Stimulated activated CD4-positive, alpha-beta T cell treated with anti-CD3 and anti-CD28 coated beads, Interleukin-15, amount 100 ng/mL, for 1 hour (primary cell): ENCODE results near the gene ZNF322.
"Not testable (repeated sequence)": the region's sequence is repeated elsewhere in the genome, so short reads cannot be mapped to it uniquely, and the experiment has no call there.

Experiments
- DNase-seq, 2 donors: peaks; one replicate each; pipeline ENCODE4 v3.0.0-alpha.2; 2020; ENCODE audit warnings: low read depth in 1 of 2, low spot score in 1 of 2

ZNF322 gene, protein sequence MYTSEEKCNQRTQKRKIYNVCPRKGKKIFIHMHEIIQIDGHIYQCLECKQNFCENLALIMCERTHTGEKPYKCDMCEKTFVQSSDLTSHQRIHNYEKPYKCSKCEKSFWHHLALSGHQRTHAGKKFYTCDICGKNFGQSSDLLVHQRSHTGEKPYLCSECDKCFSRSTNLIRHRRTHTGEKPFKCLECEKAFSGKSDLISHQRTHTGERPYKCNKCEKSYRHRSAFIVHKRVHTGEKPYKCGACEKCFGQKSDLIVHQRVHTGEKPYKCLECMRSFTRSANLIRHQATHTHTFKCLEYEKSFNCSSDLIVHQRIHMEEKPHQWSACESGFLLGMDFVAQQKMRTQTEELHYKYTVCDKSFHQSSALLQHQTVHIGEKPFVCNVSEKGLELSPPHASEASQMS

DNA sequence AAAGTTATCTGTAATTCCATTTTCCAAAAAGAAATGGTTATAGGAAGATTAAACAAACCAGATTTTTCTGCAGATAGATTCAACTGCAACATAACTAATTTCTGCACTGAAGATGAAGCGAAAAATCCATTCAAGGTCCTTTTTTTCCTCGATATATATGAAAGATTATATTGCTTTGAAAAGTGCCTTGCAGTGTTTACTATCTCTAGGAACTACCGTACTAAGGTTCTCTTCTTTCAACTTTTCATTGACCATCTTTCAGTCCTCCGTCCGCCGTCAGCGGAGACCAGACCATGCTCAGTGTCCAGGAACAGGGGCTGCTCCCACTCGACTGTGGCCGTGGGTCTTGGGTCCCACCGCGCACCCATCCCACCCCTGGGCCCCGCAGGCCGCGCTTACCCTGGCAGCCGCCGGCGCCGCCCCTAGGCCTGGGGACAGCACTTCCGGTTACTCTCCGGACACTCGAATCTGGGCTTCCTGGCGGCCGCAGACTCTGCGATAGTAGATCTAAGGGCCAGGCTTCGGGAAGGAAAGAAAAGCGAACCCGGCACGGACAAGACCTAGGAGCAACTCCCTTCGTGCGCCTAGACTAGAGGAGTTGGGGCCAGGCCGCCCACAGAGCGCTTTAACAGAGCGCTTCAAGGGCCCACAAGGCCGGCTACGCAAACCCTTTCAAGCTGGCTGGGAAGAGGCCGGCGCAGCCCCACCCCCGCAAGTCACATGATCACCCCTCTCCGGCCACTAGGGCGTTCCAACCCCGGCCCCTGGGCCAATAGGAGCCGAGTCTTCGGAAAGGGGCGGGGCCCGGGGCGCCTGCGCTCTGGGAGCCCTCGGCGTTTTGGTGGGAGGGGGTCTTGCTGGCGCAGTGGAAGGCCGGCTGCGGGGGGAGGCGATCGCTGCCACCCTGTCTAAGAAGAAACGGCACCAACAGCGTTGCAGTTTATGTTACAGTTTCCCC is at the start of gene ZNF322:
Gene ZNF322 (minus strand): TSS at position 705 of the 958 bp plus-strand sequence. CDS start 21,193 bp downstream, outside the sequence.
- peak; percentile 76 to 79 for DNase-seq

- not testable (repeated sequence) for DNase-seq
Observed at GRCh38 chr6:26705780-26706179, 46.2 kb upstream of the ZNF322 start.

- not testable (repeated sequence) for DNase-seq
Observed at GRCh38 chr6:26705352-26705751, 45.8 kb upstream of the ZNF322 start.

DNA sequence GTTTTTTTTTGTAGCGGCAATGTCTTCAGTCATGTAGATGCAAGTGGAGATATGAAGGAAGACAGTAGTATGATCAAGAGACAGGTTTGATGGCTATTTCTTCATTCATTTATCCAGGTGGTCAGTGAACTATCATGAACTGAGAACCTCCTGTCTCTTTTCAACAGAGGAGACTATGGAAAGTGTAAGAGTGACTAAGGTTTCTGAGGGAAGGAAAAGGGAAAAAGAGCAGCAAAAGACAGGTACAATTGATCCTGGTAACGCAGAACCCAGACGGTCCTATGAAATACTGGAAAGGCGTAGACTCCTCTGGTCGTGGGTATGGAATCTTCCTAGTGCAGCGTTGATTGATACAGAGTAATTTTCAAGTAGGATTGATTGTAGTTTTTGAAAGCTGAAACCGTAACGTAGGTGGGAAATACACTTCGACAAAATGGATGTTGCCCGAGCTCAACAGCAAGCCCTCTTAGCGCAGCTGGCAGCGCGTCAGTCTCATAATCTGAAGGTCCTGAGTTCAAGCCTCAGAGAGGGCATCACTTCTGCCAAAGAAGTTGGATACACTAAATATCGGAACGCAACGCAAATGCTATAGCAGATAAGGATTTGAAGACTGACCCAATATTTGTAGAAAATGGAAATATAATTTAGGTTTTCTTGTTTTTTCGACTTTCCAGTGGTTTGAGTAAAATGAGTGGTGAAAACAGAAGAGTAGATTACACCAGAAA is 41.6 kb upstream of the ZNF322 start:
- not testable (repeated sequence) for DNase-seq

DNA sequence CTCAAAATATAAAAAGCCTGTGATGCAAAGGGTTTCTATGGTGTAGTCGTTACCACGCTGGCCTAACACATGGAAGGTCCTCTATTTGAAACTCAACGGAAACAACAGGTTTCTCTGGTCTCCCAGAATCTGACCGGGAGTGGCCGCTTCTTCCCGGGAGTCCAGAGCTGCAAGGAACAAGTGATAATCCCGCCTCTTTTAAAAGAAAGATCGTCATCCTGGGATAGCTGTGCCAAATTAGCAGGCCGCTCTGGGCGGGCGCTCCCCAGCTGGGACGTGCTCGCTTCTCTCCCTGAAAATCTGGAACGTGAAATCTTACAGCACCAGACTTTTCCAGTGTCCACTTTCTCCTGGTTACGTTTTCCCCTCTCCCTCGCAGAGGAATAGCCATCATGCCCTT is 38.0 kb upstream of the ZNF322 start:
- DNase-seq = not testable (repeated sequence)

- not testable (repeated sequence) for DNase-seq
Observed at GRCh38 chr6:26689324-26689947, 29.9 kb upstream of the ZNF322 start.

GRCh38 chr6:26682435-26683042 is 23.0 kb upstream of the ZNF322 start:
- not testable (repeated sequence) for DNase-seq

GRCh38 chr6:26673287-26673686 is 13.7 kb upstream of the ZNF322 start:
- DNase-seq = not testable (repeated sequence)

GRCh38 chr6:26670558-26670957 is 11.0 kb upstream of the ZNF322 start:
- not testable (repeated sequence) for DNase-seq

DNA sequence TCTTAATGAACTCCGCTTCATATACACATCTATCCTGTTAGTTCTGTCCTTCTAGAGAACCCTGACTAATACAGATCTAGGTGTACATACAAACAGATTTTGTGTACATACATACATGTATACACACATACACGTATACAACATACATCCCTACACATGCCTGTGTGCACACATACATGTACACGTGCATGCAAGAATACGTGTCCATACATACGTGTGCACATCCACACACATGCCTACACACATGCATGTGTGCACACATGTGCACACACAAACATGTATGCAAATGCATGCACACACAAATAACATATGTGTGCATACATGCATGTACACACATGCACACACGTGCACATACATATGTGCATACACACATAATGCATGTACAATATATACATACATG is 10.5 kb upstream of the ZNF322 start:
- not testable (repeated sequence) for DNase-seq

DNA sequence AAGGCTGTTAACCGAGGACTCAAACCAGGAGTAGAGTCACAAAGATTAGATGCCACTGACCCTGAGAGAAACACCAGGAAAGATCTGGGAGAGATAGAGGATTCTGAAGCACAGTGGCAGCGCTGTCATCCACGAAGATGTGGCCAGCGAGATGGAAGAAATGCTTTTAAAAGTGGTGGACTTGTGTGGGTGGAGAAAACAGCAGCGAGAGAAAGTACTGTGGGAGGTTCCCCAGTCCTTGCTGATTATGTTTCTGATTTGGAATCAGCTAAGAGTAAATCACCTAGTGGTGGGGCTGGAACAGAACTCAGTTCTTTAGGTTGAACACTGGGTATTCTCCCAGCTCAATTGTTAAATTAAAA is 435 bp upstream of the ZNF322 start:
- DNase-seq = peak in 1 of 2 donors; percentile 0

DNA sequence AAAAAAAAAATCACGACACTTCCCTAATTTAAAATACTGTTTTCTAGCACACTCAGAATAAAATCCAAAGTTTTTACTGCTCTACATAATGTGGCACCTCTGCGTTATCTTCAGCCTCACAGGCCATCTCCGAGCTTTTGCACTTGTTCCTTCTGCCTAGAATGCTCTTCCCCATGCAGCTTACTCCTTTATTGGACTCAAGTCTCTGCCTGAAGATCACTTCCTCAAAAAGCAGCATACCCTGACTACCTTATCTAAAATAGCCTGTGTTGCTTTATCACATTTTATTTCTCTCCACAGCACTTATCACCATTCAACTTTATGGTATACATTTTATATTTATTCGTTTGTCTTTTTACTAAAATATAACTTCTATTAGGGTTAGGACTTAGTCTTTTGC is 2.3 kb downstream of the ZNF322 start:
- DNase-seq = no peak

DNA sequence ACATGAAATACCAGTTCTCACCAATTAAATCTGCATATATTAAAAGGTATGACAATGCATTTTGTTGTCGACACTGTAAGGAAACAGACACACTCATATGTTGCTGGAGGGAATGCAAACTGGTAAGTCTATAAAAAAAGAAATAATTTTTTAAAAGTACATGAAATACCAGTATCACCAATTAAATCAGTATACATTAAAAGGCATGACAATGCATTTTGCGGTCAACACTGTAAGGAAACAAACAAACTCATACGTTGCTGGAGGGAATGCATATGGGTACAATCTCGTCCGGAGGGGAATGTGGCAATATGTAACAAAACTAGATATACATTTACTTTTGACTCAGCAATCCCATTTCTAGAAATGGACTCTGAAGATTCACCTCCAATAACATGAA is 6.5 kb downstream of the ZNF322 start:
- DNase-seq = no peak

GRCh38 chr6:26651133-26651781 is 8.3 kb downstream of the ZNF322 start:
- no peak for DNase-seq

DNA sequence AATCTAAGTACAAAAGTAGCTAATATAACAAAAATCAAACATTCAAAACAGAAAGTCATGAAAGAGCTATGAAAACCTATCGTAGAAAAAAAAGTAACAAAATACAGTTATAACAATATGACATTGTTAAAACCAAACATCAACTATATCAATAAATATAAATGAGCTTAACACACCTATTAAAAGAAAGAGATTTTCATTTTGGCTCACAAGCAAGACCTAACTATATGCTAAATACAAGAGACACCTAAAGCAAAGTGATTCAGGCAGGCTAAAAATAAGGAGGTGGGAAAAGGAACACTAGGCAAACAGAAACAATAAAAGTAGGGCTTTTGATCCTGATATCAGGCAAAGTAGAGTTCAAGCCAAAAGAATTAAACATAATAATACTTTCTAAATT is 13.5 kb downstream of the ZNF322 start:
- DNase-seq = no peak

DNA sequence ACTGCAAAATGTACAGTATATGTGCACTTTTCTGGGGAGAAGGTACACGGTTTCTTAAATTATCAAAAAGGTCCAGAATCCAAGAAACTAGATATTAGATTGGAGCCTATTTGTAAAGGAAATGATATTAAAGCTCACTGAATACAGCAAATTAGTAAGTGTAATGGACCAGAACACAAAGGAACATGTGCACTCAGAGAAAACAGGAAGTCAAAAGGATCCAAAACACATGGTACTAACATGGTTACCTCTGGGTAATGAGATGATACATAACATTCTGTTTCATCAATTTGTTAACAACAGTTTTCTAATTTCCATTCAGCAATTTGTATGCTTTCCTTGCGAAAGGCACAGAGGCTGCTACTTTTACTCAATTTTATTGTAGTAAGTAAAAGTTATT is 18.7 kb downstream of the ZNF322 start:
- no peak for DNase-seq

- no peak for DNase-seq
Observed at GRCh38 chr6:26629359-26629758, 30.2 kb downstream of the ZNF322 start.

- no peak for DNase-seq
Observed at GRCh38 chr6:26627843-26628242, 31.7 kb downstream of the ZNF322 start.

- no peak for DNase-seq
Observed at GRCh38 chr6:26624557-26624956, 35.0 kb downstream of the ZNF322 start.

DNA sequence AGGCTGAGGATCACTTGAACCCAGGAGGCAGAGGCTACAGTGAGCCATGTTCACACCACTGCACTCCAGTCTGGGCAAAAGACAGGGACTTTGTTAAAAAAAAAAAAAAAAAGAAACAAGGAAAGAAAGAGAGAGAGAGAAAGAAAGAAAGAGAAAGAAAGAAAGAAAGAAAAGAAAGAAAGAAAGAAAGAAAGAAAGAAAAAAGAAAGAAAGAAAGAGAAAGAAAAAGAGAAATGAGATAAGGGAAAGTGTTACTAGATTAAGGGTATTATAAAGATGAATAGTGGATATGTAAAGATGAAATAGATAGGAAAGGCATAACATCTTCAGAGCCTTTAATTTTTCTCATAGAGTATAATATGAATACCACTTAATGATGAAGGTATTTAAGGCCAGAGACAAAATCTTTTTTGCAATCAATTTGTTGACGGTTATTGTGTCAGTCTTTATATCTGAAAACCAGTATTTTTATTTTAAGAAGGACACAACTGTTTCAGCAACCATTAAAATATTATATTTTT is 36.1 kb downstream of the ZNF322 start:
- no peak for DNase-seq
